Measurements from ENCODE around the gene VPS26A.
A peak's percentile ranks its signal among the peaks of the same experiment; 100 is the strongest.
"Not testable (repeated sequence)": the region's sequence is repeated elsewhere in the genome, so short reads cannot be mapped to it uniquely, and the experiment has no call there.

VPS26A gene

GRCh38 chr10:69103784-69104183 is 20.2 kb upstream of the VPS26A start:
- DNase-seq (ENCODE audit: low spot score) = no peak

GRCh38 chr10:69104994-69105790 is 18.8 kb upstream of the VPS26A start:
- no peak for DNase-seq (ENCODE audit: low spot score)

GRCh38 chr10:69107176-69107490 is 16.8 kb upstream of the VPS26A start:
- no peak for DNase-seq (ENCODE audit: low spot score)

GRCh38 chr10:69107699-69108098 is 16.3 kb upstream of the VPS26A start:
- no peak for DNase-seq (ENCODE audit: low spot score)

GRCh38 chr10:69119896-69120295 is 4.1 kb upstream of the VPS26A start:
- no peak for DNase-seq (ENCODE audit: low spot score)

GRCh38 chr10:69123306-69123746 is 652 bp upstream of the VPS26A start:
- no peak for DNase-seq (ENCODE audit: low spot score)

- peak; percentile 61 for DNase-seq (ENCODE audit: low spot score)
Measured at GRCh38 chr10:69124563-69125268, 738 bp downstream of the VPS26A start.

- DNase-seq (ENCODE audit: low spot score) = no peak
Measured at GRCh38 chr10:69125554-69125953, 1.6 kb downstream of the VPS26A start.

- DNase-seq (ENCODE audit: low spot score) = no peak
Measured at GRCh38 chr10:69130251-69130650, 6.3 kb downstream of the VPS26A start.

GRCh38 chr10:69139961-69140360 is 16.0 kb downstream of the VPS26A start:
- DNase-seq (ENCODE audit: low spot score) = no peak

GRCh38 chr10:69141304-69141703 is 17.3 kb downstream of the VPS26A start:
- no peak for DNase-seq (ENCODE audit: low spot score)

GRCh38 chr10:69142074-69142473 is 18.1 kb downstream of the VPS26A start:
- DNase-seq (ENCODE audit: low spot score) = not testable (repeated sequence)

- DNase-seq (ENCODE audit: low spot score) = no peak
Measured at GRCh38 chr10:69142983-69143382, 19.0 kb downstream of the VPS26A start.

- DNase-seq (ENCODE audit: low spot score) = no peak
Measured at GRCh38 chr10:69145329-69145728, 21.4 kb downstream of the VPS26A start.

GRCh38 chr10:69145864-69146263 is 21.9 kb downstream of the VPS26A start:
- DNase-seq (ENCODE audit: low spot score) = no peak

GRCh38 chr10:69146759-69147158 is 22.8 kb downstream of the VPS26A start:
- no peak for DNase-seq (ENCODE audit: low spot score)

GRCh38 chr10:69151984-69152383 is 28.0 kb downstream of the VPS26A start:
- DNase-seq (ENCODE audit: low spot score) = no peak

- no peak for DNase-seq (ENCODE audit: low spot score)
Measured at GRCh38 chr10:69153227-69153626, 29.2 kb downstream of the VPS26A start.

GRCh38 chr10:69160809-69161241 is 36.8 kb downstream of the VPS26A start:
- DNase-seq (ENCODE audit: low spot score) = no peak

GRCh38 chr10:69168493-69168892 is 44.5 kb downstream of the VPS26A start:
- DNase-seq (ENCODE audit: low spot score) = no peak

GRCh38 chr10:69172241-69172982 is 48.4 kb downstream of the VPS26A start:
- no peak for DNase-seq (ENCODE audit: low spot score)

- not testable (repeated sequence) for DNase-seq (ENCODE audit: low spot score)
Measured at GRCh38 chr10:69175326-69175725, 51.3 kb downstream of the VPS26A start.

- no peak for DNase-seq (ENCODE audit: low spot score)
Measured at GRCh38 chr10:69176823-69177222, 52.8 kb downstream of the VPS26A start.

All from CD4-positive, alpha-beta T cell treated with Interleukin-6 at 100 ng/mL for 8 hours (primary cell).